ENCODE results near the gene CFAP141. TPM values are rescaled to one million over a fixed set of nuclear protein-coding genes. Genes with fewer than 3 reads are reported as not detected.

Gene CFAP141
- total RNA-seq, 1 donor from 2014 or later = not detected

- intact Hi-C loops (cut with DNase I) = no loop called here
Measured at GRCh38 chr1:154178911-154179811, 27.0 kb downstream of the CFAP141 start.

DNA sequence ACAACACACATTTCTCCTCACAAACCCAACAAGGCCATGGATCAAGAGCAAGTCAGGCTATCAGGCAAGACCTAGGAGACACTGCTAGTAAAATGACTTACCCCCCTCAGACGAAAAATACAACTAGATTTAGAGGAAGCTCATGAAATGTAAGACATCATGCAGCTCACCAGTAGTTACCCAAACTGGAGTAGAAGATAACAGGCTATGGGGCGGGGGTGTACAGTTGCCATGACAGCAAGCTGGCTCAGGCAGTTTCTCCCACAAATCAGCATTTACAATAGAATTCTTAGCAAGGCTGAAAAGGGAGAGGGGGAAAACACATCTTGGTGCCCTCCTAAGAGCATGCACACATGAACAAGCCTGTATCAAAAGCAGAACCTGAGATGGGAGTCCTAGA, 28.1 kb downstream of the CFAP141 start:
- no peak for DNase-seq
- intact Hi-C loops (cut with DNase I) = no loop called here
- ATAC-seq (ENCODE audit: poor library complexity) = no peak

More at GRCh38 chr1:154178911-154179811, 27.0 kb downstream of the CFAP141 start:
- ATAC-seq (ENCODE audit: poor library complexity) (no peak), DNase-seq (no peak)

- ATAC-seq (ENCODE audit: poor library complexity) (peak; percentile 65), DNase-seq (no peak)
- intact Hi-C loops (cut with DNase I) = no loop called here
Measured at GRCh38 chr1:154176337-154176736, 29.8 kb downstream of the CFAP141 start.

DNA sequence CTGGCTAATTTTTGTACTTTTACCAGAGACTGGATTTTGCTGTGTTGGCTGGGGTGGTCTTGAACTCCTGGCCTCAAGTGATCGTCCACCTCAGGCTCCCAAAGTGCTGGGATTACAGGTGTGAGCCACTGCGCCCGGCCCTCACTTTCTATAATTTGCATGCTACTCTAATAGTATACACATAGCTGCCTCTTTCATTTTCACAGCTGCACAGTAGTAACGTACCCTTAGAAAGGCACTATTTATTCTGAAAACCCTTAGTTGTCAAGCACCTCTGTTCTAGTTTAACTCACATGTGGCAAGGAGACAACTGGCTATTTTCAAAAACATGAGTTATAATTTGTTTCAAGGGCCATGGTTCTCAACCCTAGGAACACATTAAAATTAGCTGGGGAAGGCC, 31.5 kb downstream of the CFAP141 start:
- DNase-seq = no peak
- intact Hi-C loops (cut with DNase I) = no loop called here
- ATAC-seq (ENCODE audit: poor library complexity) = no peak

DNA sequence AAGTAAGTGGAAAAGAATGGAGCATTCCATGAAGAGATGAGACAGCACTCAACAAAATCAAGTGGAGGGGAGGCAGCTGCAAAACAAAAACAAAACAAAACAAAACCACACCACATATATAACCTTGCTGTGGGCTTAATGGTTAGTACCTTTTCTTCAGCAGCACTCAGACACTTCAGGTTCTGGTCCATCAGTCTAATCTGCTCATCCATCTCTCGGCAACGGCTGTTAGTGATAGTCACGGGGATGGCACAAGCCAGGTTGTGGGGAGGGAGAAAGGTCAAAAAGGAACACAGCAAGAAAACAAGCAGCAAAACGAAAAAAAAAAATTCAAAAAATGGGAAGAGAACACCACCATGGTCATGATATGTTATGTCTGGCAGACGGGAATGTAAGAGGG, 34.3 kb downstream of the CFAP141 start:
- DNase-seq (no peak), ATAC-seq (ENCODE audit: poor library complexity) (no peak)
- intact Hi-C loops (cut with DNase I) = no loop called here

DNA sequence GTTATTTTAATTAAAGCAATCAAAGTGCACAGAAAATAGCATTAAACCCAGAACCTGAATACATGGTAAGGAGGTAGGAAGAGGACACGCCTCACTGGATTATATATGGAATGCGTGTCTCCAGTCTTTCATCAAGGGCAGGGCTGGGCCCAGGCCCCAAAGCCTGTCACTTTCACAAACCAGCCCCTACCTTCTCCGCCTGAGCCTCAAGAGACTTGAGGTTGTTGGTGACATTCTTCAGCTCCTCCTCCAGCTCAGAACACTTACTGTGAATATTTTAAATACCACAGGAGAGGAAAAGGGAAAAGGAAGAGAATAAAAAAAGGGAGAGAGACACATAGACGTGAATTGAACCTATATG, 34.9 kb downstream of the CFAP141 start:
- DNase-seq = no peak
- no peak for ATAC-seq (ENCODE audit: poor library complexity)

GRCh38 chr1:154170547-154171222, 35.4 kb downstream of the CFAP141 start:
- no peak for ATAC-seq (ENCODE audit: poor library complexity)
- no peak for DNase-seq
- intact Hi-C loops (cut with DNase I) = no loop called here

More for the DNA sequence above, 34.9 kb downstream of the CFAP141 start:
- intact Hi-C loops (cut with DNase I) = no loop called here

- no peak for DNase-seq
- intact Hi-C loops (cut with DNase I) = no loop called here
- no peak for ATAC-seq (ENCODE audit: poor library complexity)
Measured at GRCh38 chr1:154167461-154167860, 38.7 kb downstream of the CFAP141 start.

DNA sequence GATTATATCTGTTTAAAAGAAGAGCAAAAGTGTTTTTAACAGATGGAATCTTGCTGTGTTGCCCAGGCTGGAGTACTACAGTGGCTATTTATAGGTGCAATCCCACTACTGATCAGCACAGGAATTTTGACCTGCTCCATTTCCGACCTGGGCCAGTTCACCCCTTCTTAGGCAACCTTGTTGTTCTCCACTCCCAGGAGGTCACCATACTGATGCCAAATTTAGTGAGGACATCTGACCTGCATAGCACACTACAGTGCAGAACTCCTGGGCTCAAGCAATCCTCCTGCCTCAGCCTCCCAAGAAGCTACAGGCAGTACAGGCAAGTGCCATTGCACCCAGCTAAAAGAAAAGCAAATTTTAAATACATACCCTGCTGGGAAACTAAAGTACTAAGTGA, 39.9 kb downstream of the CFAP141 start:
- DNase-seq = no peak
- intact Hi-C loops (cut with DNase I) = no loop called here
- ATAC-seq (ENCODE audit: poor library complexity) = no peak

DNA sequence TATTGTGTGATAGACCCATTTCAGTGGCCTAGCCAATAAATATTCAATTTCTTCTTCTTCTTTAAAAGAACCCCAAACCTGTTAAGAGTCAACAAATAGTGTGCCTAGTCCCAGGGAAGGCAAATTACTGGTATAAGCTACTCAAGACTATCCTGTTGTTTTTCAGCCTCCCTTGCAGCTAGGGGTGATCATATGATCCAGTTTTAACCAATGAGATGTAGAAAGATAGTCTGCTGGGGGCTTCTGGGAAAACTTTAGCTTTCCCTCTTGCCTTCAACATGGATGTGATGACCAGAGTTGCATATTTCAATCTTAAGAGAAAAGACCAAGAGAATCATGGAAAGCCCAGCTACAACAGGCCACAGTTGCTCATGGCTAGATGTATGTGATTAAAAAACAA, 46.6 kb downstream of the CFAP141 start:
- intact Hi-C loops (cut with DNase I) = no loop called here
- DNase-seq = no peak
- no peak for ATAC-seq (ENCODE audit: poor library complexity)

- ATAC-seq (ENCODE audit: poor library complexity) = no peak
- intact Hi-C loops (cut with DNase I) = no loop called here
- DNase-seq = no peak
Measured at GRCh38 chr1:154158307-154159125, 47.6 kb downstream of the CFAP141 start.

- no peak for DNase-seq
- no peak for ATAC-seq (ENCODE audit: poor library complexity)
- intact Hi-C loops (cut with DNase I) = no loop called here
Measured at GRCh38 chr1:154157520-154158306, 48.4 kb downstream of the CFAP141 start.

DNA sequence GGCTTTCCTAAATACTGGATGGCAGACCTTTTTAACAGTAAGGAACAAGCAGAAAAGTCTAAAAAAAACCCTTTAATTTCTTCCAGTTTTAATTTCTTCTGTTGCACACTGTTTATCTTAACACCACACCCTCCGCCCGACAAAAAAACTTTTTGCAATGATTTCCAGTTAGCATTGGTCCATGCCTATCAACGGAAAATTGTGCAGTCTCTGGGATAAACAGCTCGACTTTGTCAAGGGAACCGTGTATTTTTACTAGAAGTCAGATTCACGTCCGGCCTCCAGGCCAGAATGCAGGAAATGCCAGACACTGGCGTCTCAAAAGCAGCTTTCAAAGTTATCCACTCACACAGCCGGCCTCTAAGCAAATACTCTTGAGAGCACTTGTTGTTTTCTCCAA, 50.9 kb downstream of the CFAP141 start:
- intact Hi-C loops (cut with DNase I) = no loop called here
- ATAC-seq (ENCODE audit: poor library complexity) = peak; percentile 41
- DNase-seq = peak; percentile 46

- peak; percentile 95 for ATAC-seq (ENCODE audit: poor library complexity)
- intact Hi-C loops (cut with DNase I) = no loop called here
- DNase-seq = peak; percentile 95
Measured at GRCh38 chr1:154154534-154155191, 51.5 kb downstream of the CFAP141 start, which contains the start of gene NUP210L. Gene NUP210L, minus strand, starts transcription at chr1:154155073.

DNA sequence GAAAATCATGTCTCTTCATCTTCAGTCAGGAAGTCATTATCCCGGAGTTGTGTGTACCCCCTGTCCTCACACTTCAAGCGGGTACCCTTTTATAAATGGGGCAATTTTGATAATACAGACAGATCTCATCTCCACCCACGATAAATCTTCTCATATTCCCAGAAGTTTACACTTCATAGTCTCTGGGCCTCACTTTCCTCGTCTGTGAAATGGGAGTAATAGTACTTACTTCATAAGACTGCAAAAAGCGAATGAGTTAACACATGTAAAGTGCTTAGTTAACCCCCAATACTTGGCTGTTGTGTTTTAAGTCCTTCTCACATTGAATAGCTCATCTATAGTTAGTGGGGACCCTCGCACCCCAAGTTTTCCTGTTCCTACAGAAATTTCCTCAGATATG, 52.1 kb downstream of the CFAP141 start:
- intact Hi-C loops (cut with DNase I) = no loop called here
- DNase-seq = no peak
- ATAC-seq (ENCODE audit: poor library complexity) = no peak

- DNase-seq = no peak
- intact Hi-C loops (cut with DNase I) = no loop called here
- ATAC-seq (ENCODE audit: poor library complexity) = no peak
Measured at GRCh38 chr1:154151311-154151710, 54.8 kb downstream of the CFAP141 start.

Data from Right ventricle myocardium superior (tissue), 1 donor.